Calu3 (cell line): Measurements from ENCODE around the gene TRIP10. TPM values are rescaled to one million over a fixed set of nuclear protein-coding genes. Genes with fewer than 3 reads are reported as not detected.
"Not testable (repeated sequence)": the region's sequence is repeated elsewhere in the genome, so short reads cannot be mapped to it uniquely, and the experiment has no call there.

Experiments used
- BruUV-seq: library from RNA; stranded (reverse); fragments of 400-500 nt; replicated peaks from 2 replicates; lab custom pipeline; 2021; lab: Mats Ljungman, UMichigan
- CTCF ChIA-PET: fragments of 300-600 bp; sonication (Branson Sonifier 250); formaldehyde crosslinking; loops from one replicate; lab custom pipeline; 2022; ENCODE audit warnings: antibody characterized with exemption; lab: Charles Lee
- DNase-seq: peaks from one replicate; pipeline ENCODE4 v3.0.0; 2022
- H3K27ac Mint-ChIP-seq: one replicate; pipeline ENCODE4 v1.8.0; 2022; ENCODE audit warnings: mixed read lengths; ENCODE audit not compliant: unreplicated experiment
- H3K27me3 Mint-ChIP-seq: one replicate; pipeline ENCODE4 v1.8.0; 2022; ENCODE audit warnings: mixed read lengths; ENCODE audit not compliant: unreplicated experiment
- H3K36me3 Mint-ChIP-seq: one replicate; pipeline ENCODE4 v1.8.0; 2022; ENCODE audit warnings: mild to moderate bottlenecking, moderate library complexity, mixed read lengths; ENCODE audit not compliant: insufficient read depth, unreplicated experiment
- H3K4me1 Mint-ChIP-seq: one replicate; pipeline ENCODE4 v1.8.0; 2022; ENCODE audit warnings: mild to moderate bottlenecking, low read depth, mixed read lengths; ENCODE audit not compliant: unreplicated experiment
- H3K4me3 Mint-ChIP-seq: one replicate; pipeline ENCODE4 v1.8.0; 2022; ENCODE audit warnings: mild to moderate bottlenecking, low read depth, moderate library complexity, mixed read lengths; ENCODE audit not compliant: unreplicated experiment
- H3K9me3 Mint-ChIP-seq: one replicate; pipeline ENCODE4 v1.8.0; 2022; ENCODE audit warnings: low read depth, mixed read lengths; ENCODE audit not compliant: unreplicated experiment
- CTCF ChIP-seq: fragments of 200-600 bp; IDR thresholded peaks from one replicate; pipeline ENCODE4 v1.8.0; 2022; ENCODE audit warnings: antibody characterized with exemption; ENCODE audit not compliant: unreplicated experiment
- intact Hi-C: fragments of 100-400 bp; cut with micrococcal nuclease; formaldehyde crosslinking; loops from one replicate; pipeline ENCODE4 v1.10.0; 2022; ENCODE audit not compliant: unreplicated experiment
- total RNA-seq: library from RNA; stranded (reverse); gene quantifications from 2 replicates; pipeline ENCODE4 v1.2.3, GENCODE V29; 2022

The TRIP10 gene
- total RNA-seq, 1 experiment from 2014 or later = 95.8 TPM

DNA sequence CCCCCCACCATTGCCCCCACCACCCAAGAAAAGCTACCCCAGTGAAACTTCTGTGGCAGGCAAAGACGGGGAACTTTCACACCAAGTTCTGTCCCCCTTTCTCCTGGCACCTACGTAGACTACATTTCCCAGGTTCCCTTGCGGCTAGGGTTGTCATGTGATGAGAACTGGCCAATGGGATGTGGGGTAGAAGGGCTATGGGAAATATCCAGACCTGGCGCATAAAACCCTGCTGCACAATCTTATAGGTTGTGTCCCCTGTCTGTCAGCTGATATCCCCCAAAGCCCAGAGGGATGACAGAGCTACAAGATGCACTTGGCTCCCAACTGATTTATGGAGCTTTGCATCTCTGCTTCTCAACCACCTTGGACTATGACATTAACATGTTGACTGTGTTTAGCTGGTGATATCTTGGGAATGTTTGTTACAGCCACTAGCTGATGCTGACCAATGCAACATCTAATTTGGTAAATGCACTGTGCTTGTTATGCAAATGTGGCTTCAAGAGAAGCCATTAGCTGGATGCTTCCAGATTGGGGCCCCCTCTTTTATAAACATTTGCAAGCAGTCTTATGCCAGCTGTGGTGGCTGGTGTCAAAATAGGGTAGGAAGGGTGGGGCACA is 21.7 kb downstream of the TRIP10 start:
- Mint-ChIP-seq H3K4me3 (no peak overlapping the region), H3K36me3 (peaks cover 70% of the 10 kb centered on the region), H3K9me3 (no peaks in the 10 kb centered on the region), H3K27me3 (no peaks in the 10 kb centered on the region), H3K27ac (no peak overlapping the region), H3K4me1 (peaks cover 4% of the 10 kb centered on the region)
- CTCF ChIA-PET = no interaction called here
- TF ChIP-seq CTCF = no peak
- no peak for DNase-seq
- intact Hi-C loops = no loop called here
- BruUV-seq = no TSS peak

- intact Hi-C loops, CTCF ChIA-PET, H3K27me3 Mint-ChIP-seq, H3K4me3 Mint-ChIP-seq, H3K9me3 Mint-ChIP-seq, H3K27ac Mint-ChIP-seq, DNase-seq, BruUV-seq: not testable (repeated sequence)
- Mint-ChIP-seq H3K36me3 (peaks cover 73% of the 10 kb centered on the region), H3K4me1 (peaks cover 12% of the 10 kb centered on the region)
Observed at GRCh38 chr19:6762253-6762797, 22.8 kb downstream of the TRIP10 start.

- Mint-ChIP-seq H3K4me3 (peak overlapping the region; percentile 78), H3K27ac (peak overlapping the region; percentile 94), H3K4me1 (peaks cover 12% of the 10 kb centered on the region), H3K36me3 (peaks cover 49% of the 10 kb centered on the region), H3K27me3 (no peaks in the 10 kb centered on the region), H3K9me3 (no peaks in the 10 kb centered on the region)
- CTCF ChIA-PET = interaction anchor here (0.6 to 0.8 kb wide), 2 partner anchors 26 to 28 kb away, joined by 5 read pairs; partner anchors contain the start of gene GPR108
- no TSS peak for BruUV-seq
- no peak for TF ChIP-seq CTCF
- intact Hi-C loops = loop anchor here (2.0 kb wide), 1 partner anchor 35 kb away; no protein-coding TSS in a partner anchor
- DNase-seq = peak; percentile 94
Observed at GRCh38 chr19:6765738-6766356, 26.4 kb downstream of the TRIP10 start.

DNA sequence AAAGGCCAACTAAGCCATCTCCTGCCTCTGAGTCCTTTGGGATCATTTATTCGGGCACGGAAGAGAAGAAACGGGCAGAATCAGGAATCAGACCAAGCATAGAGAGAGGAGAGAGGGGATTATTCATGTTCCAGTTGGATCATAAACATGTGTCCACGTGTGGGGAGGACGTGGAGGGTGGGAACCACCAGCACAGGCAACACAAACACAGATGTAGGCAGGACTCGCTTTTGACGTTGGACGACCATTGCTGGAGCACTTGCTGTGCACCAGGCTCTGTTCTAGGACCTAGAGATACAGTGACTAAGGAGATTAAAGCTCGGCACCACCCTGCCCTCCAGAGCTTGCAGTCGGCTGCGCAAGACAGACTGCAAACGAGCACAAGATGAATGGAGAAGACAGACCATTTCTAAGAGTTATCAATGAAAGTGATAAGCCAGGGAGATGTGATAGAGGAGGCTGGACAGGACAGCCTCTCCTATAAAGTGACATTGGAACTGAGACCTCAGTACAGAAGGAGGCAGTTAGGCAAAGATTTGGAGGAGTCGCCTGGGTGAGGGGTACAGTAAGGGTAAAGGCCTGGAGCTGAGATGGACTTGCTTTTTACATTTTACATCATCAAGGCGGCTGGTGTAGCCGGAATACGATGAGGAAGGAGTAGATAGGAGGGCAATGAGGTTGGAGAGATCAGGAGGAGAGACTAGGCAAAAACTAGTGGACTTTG is 27.0 kb downstream of the TRIP10 start:
- H3K4me1 Mint-ChIP-seq = peaks cover 12% of the 10 kb centered on the region
- peak overlapping the region; percentile 94 for H3K27ac Mint-ChIP-seq
- H3K36me3 Mint-ChIP-seq = peaks cover 48% of the 10 kb centered on the region
- DNase-seq = no peak
- intact Hi-C loops = loop anchor here (1.0 to 2.0 kb wide), 2 partner anchors 34 to 97 kb away; no protein-coding TSS in a partner anchor
- no peaks in the 10 kb centered on the region for H3K27me3 Mint-ChIP-seq
- peaks cover under 1% of the 10 kb centered on the region for H3K9me3 Mint-ChIP-seq
- CTCF ChIA-PET = interaction anchor here (0.8 to 1.7 kb wide), 2 partner anchors 28 to 29 kb away, joined by 5 read pairs; partner anchors contain the start of gene GPR108
- no peak for TF ChIP-seq CTCF
- BruUV-seq = TSS peak; percentile 93
- H3K4me3 Mint-ChIP-seq = peak overlapping the region; percentile 78
